ENCODE measurements around the gene NCOA3.
"Not testable (repeated sequence)": the region's sequence is repeated elsewhere in the genome, so short reads cannot be mapped to it uniquely, and the experiment has no call there.

NCOA3 gene

DNA sequence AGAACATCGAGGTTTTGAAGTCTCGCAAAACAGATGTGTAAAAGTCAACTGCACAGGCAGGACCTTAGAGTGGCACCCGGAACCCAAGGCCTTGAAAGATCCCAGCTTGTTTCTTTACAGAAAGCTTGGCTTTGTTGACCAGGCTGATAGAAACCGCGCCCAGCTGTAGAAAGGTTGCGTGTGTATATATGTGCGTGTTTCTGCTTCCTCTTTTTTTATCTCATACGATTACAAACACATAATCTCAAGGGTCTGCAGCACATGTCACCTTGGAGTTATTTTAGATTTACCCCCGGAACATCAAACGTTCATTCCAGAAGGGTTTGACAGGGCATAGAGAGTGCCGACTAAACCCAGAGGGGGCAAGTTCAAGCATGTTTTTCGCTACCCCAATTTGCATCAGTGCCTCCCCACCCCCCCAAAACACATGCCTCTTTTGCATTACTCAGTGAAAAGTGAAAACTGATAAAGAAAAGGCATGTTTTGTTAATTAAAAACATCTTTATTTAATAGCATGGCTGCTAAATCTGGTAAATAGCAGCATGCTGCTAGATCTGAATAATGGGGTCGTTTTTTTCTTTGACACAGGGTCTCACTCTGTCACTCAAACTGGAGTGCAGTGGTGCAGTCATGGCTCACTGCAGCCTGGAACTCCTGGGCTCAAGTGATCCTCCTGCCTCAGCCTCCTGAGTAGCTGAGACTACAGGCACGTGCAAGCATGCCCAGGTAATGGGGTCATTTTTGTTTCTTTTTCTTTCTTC lies 33.2 kb upstream of the NCOA3 start:
- DNase-seq (ENCODE audit: low read depth in 2 of 2) = no peak

- no peak for DNase-seq (ENCODE audit: low read depth in 2 of 2)
These were observed 26.2 kb upstream of the NCOA3 start for GRCh38 chr20:47475419-47476044.

DNA sequence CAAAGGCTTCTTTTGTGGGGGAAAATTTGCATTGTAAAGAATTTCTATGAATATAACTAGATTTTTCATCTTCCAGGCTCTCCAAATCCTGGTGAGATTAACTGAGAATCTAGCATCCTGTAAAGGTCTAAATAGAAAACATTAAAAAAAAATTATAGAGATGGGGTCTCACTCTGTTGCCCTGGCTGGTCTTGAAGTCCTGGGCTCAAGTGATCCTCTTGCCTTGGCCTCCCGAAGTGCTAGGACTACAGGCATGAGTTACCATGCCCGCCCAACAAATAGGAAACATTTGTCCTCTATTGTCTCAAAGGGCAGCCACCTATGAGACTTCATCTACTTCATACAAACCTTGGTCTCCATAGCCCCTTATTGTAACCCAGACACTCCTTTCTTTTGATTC lies 25.2 kb upstream of the NCOA3 start:
- no peak for DNase-seq (ENCODE audit: low read depth in 2 of 2)

GRCh38 chr20:47479093-47479492 lies 22.6 kb upstream of the NCOA3 start:
- no peak for DNase-seq (ENCODE audit: low read depth in 2 of 2)

- no peak for DNase-seq (ENCODE audit: low read depth in 2 of 2)
These were observed 22.2 kb upstream of the NCOA3 start for GRCh38 chr20:47479506-47479905.

- no peak for DNase-seq (ENCODE audit: low read depth in 2 of 2)
These were observed 21.4 kb upstream of the NCOA3 start for GRCh38 chr20:47480239-47480638.

DNA sequence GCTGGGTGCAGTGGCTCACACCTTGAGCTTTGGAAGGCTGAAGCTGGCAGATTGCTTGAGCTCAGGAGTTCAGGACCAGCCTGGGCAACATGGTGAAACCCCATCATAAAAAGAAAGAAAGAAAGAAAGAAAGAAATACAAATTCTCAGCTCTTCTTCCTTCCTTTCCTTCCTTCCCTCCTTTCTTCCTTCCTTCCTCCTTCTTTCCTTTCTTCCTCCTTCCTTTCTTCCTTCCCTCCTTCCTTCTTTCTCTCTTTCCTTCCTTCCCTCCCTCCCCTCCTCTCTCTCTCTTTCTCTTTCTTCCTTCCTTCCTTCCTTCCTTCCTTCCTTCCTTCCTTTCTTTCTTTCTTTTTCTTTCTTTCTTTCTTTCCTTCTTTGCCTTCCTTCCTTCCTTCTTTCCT lies 21.0 kb upstream of the NCOA3 start:
- DNase-seq (ENCODE audit: low read depth in 2 of 2) = no peak

GRCh38 chr20:47481330-47482216 lies 20.1 kb upstream of the NCOA3 start:
- DNase-seq (ENCODE audit: low read depth in 2 of 2) = no peak

DNA sequence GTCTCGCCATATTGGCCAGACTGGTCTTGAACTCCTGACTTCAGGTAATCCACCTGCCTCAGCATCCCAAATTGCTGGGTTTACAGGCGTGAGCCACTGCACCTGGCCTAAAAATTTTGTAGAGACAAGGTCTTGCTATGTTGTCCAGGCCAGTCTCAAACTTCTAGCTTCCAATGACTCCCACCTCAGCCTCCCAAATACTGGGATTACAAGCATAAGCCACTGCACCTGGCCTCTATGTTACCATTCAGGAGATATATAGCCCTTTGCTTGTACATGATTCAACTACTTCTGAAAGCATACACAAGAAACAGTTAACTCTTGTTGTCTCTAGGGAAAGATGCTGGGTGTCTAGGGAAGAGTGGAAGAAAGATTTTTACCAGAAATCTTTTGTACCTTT lies 19.0 kb upstream of the NCOA3 start:
- no peak for DNase-seq (ENCODE audit: low read depth in 2 of 2)

GRCh38 chr20:47484303-47484702 lies 17.4 kb upstream of the NCOA3 start:
- no peak for DNase-seq (ENCODE audit: low read depth in 2 of 2)

- DNase-seq (ENCODE audit: low read depth in 2 of 2) = no peak
These were observed 14.3 kb upstream of the NCOA3 start for GRCh38 chr20:47487175-47487917.

DNA sequence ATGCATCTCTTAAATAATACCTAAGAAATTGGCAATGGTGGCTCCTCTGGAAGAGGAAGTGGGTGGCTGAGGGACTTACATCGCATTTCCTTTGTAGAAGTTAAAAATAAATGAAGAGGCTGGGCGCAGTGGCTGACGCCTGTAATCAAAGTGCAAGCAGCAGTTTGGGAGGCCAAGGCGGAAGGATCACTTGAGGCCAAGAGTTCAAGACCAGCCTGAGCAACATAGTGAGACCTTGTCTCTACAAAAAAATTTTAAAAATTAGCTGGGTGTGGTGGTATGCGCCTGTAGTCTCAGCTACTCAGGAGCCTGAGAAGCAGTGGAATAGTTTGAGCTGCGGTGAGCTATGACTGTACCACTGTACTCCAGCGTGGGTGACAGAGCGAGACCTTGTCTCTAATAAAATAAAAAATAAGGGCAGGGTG lies 12.2 kb upstream of the NCOA3 start:
- no peak for DNase-seq (ENCODE audit: low read depth in 2 of 2)

DNA sequence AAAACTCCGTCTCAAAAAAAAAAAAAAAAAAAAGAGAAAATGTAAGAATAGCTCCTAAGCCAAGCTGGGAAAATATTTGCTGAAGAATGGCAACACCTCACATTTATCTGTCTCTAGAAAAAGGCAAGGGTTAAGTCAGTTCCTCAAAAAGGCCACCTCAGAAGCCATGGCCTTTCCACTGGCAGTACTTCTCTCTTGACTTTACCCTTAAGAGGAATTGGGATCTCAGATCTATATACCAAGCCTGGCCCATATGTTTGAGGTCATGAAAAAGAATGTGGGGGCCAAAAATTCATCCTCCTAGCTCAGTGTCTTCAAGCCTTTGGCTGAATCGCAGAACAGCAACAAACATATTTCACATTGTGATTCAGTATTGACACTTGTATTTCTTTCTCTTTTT lies 10.9 kb upstream of the NCOA3 start:
- no peak for DNase-seq (ENCODE audit: low read depth in 2 of 2)

GRCh38 chr20:47492284-47492683 lies 9.4 kb upstream of the NCOA3 start:
- DNase-seq (ENCODE audit: low read depth in 2 of 2) = no peak

DNA sequence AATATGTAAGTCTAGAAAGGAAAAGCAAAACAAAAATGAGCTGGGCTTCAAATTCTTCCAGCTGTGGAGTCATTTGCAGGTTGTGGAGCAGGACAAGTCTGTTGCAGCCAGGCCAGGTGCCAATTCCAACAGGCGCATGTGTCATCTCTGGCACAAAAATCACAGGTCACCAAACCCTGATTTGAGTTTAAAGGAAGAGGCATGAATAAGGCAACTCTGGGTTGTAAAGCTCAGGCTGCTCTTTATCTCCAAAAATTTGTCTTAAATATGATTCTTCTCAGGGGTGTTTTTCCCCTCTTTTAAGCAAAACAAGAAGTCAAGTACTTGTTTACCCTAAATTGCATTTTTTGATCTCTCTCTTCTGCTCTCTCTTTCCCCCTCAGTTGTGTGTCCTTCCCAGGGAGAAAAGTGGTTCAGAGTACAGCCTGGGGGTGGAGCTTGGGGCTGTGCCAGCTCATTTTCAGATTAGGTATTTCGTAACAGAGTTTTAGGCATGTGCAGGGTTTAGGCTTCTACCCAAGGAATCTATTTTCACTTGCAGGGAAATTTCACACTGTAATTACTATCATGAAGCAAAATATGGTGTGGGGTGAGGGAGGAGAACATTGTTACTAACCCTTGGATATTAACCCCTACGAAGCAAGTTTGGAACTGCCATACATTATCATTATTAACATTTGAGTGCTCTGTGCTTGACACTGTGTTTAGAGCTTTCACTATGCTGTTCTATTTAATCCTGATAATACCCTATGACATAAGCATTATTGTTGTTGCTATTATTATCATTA lies 8.3 kb upstream of the NCOA3 start:
- DNase-seq (ENCODE audit: low read depth in 2 of 2) = peak; percentile 62 to 64

DNA sequence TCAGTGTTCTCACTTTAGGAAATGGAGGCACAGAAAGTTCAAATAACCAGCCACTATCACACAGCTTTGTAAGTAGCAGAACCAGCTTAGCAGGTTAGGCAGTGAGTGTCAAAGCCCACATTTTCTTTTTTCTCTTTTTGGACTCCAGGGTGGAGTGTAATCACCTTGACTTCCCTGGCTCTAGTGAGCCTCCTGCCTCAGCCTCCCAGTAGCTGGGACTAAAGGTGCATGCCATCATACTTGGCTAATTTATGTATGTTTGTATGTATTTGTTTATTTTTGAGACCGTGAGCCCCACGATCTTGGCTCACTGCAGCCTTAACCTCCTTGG lies 7.8 kb upstream of the NCOA3 start:
- no peak for DNase-seq (ENCODE audit: low read depth in 2 of 2)

DNA sequence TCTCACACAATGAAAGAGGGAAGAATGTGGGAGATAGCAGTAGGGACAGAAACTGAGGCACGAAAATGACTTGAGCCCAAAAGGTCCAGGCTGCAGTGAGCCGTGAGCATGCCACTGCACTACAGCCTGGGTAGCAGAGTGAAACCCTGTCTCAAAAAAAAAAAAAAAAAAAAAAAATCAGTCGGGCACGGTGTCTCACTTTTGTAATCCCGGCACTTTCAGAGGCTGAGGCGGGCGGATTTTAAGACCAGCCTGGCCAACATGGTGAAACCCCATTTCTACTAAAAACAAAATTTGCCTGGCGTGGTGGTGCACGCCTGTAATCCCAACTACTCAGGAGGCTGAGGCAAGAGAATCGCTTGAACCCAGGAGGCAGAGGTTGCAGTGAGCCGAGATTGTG lies 7.1 kb upstream of the NCOA3 start:
- not testable (repeated sequence) for DNase-seq (ENCODE audit: low read depth in 2 of 2)

DNA sequence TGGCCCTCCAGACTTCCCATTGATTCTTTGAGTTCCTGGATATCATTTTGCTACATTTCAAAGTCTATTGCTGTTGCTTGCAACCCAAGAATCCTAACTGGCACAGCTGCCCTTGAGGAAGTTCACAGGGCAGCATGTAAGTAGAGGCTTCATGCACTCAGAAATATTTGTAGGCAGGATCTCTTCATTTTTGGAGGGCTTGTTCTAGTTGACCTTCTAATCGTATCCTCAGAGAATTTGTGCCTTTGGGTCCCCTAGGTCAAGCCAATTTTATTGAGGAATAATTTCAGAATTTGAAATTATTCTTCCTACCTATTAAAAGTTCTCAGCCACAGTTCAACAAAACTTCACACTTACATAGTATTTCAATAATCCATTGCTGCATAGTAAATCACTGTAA lies 5.6 kb upstream of the NCOA3 start:
- no peak for DNase-seq (ENCODE audit: low read depth in 2 of 2)

DNA sequence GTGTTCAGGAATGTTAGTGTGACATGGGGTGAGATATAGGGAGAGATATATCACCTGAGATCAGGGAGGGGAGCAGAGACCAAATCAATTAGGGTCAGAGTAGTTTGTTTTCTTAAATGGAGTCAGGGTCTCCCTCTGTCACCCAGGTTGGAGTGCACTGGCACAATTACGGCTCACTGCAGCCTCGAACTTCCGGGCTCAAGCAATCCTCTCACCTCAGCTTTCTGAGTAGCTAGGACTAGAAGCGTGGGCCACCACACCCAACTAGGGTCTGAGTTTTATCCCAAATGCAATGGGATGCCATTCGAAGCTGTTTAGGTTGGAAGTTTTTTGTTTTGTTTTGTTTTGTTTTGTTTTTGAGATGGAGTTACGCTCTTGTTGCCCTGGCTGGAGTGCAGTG lies 3.1 kb upstream of the NCOA3 start:
- no peak for DNase-seq (ENCODE audit: low read depth in 2 of 2)

DNA sequence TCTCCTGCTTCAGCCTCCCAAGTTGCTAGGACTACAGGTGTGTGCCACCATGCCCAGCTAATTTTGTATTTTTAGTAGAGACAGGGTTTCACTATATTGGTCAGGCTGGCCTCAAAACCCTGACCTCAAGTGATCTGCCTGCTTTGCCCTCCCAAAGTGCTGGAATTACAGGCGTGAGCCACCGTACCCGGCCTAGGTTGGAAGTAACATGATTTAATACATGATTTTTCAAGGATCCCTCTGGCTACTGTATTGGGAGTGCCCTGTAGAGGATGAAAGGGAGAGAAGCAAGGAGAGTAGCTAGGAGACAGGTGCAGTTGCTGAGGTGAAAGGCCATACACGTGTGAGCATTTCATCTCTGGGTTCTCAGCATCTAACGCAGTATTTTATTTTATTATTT lies 2.6 kb upstream of the NCOA3 start:
- DNase-seq (ENCODE audit: low read depth in 2 of 2) = no peak

GRCh38 chr20:47500082-47500481 lies 1.6 kb upstream of the NCOA3 start:
- not testable (repeated sequence) for DNase-seq (ENCODE audit: low read depth in 2 of 2)

All from fibroblast of skin of left biceps (primary cell).